ENCODE measurements around the gene CDRT15L2. TPM values are rescaled to one million over a fixed set of nuclear protein-coding genes. Genes with fewer than 3 reads are reported as not detected.
"Not testable (repeated sequence)": the region's sequence is repeated elsewhere in the genome, so short reads cannot be mapped to it uniquely, and the experiment has no call there.

The CDRT15L2 gene
- not detected in 2 replicates for total RNA-seq (2014; rRNA removed; shearing (Covaris generic))

GRCh38 chr17:20579424-20579823, at the start of gene CDRT15L2:
TSS of gene CDRT15L2 (plus strand) at chr17:20579724. CDS start at chr17:20579744, 20 bp downstream.
- DNase-seq (ENCODE audit: low read depth) = not testable (repeated sequence)

GRCh38 chr17:20530104-20530503, 49.4 kb upstream of the CDRT15L2 start:
- not testable (repeated sequence) for DNase-seq (ENCODE audit: low read depth)

- peak; percentile 41 for DNase-seq (ENCODE audit: low read depth)
These were observed 46.9 kb upstream of the CDRT15L2 start for GRCh38 chr17:20532544-20533090.

GRCh38 chr17:20533206-20533605, 46.3 kb upstream of the CDRT15L2 start:
- DNase-seq (ENCODE audit: low read depth) = peak; percentile 36

- peak; percentile 13 for DNase-seq (ENCODE audit: low read depth)
These were observed 44.6 kb upstream of the CDRT15L2 start for GRCh38 chr17:20534711-20535550.

GRCh38 chr17:20540414-20540813, 39.1 kb upstream of the CDRT15L2 start:
- not testable (repeated sequence) for DNase-seq (ENCODE audit: low read depth)

- DNase-seq (ENCODE audit: low read depth) = not testable (repeated sequence)
These were observed 38.7 kb upstream of the CDRT15L2 start for GRCh38 chr17:20540865-20541264.

GRCh38 chr17:20541853-20542546, 37.5 kb upstream of the CDRT15L2 start:
- peak; percentile 50 for DNase-seq (ENCODE audit: low read depth)

- not testable (repeated sequence) for DNase-seq (ENCODE audit: low read depth)
These were observed 31.6 kb upstream of the CDRT15L2 start for GRCh38 chr17:20547923-20548322.

GRCh38 chr17:20552920-20553319, 26.6 kb upstream of the CDRT15L2 start:
- DNase-seq (ENCODE audit: low read depth) = not testable (repeated sequence)

GRCh38 chr17:20554728-20555127, 24.8 kb upstream of the CDRT15L2 start:
- DNase-seq (ENCODE audit: low read depth) = not testable (repeated sequence)

- DNase-seq (ENCODE audit: low read depth) = not testable (repeated sequence)
These were observed 24.2 kb upstream of the CDRT15L2 start for GRCh38 chr17:20555135-20556010.

- not testable (repeated sequence) for DNase-seq (ENCODE audit: low read depth)
These were observed 21.4 kb upstream of the CDRT15L2 start for GRCh38 chr17:20558096-20558495.

GRCh38 chr17:20559018-20559417, 20.5 kb upstream of the CDRT15L2 start:
- not testable (repeated sequence) for DNase-seq (ENCODE audit: low read depth)

GRCh38 chr17:20562587-20562986, 16.9 kb upstream of the CDRT15L2 start:
- no peak for DNase-seq (ENCODE audit: low read depth)

GRCh38 chr17:20565245-20565644, 14.3 kb upstream of the CDRT15L2 start:
- DNase-seq (ENCODE audit: low read depth) = not testable (repeated sequence)

GRCh38 chr17:20565711-20566110, 13.8 kb upstream of the CDRT15L2 start:
- no peak for DNase-seq (ENCODE audit: low read depth)

GRCh38 chr17:20566736-20567135, 12.8 kb upstream of the CDRT15L2 start:
- DNase-seq (ENCODE audit: low read depth) = not testable (repeated sequence)

- not testable (repeated sequence) for DNase-seq (ENCODE audit: low read depth)
These were observed 12.1 kb upstream of the CDRT15L2 start for GRCh38 chr17:20567421-20567820.

GRCh38 chr17:20568604-20569003, 10.9 kb upstream of the CDRT15L2 start:
- not testable (repeated sequence) for DNase-seq (ENCODE audit: low read depth)

- DNase-seq (ENCODE audit: low read depth) = not testable (repeated sequence)
These were observed 7.9 kb upstream of the CDRT15L2 start for GRCh38 chr17:20571653-20572052.
